ENCODE data around the gene SIGLEC10.

The SIGLEC10 gene

DNA sequence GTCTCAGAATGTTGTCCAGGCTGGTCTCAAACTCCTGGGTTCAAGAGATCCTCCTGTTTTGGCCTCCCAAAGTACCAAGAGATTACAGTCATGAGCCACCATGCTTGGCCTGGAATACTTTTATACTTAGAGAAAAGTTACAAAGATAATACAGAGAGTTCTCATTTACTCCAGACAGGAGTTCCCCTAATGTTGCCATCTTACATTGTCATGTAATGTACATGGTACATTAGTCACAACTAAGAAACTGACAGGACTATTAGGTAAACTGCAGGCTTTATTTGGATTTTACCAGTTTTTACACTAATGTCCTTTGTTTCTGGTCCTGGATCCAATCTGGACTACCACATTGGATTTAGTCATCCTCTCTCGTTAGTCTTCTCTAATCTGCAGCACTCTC lies 24.7 kb downstream of the SIGLEC10 start:
- DNase-seq: no peak

DNA sequence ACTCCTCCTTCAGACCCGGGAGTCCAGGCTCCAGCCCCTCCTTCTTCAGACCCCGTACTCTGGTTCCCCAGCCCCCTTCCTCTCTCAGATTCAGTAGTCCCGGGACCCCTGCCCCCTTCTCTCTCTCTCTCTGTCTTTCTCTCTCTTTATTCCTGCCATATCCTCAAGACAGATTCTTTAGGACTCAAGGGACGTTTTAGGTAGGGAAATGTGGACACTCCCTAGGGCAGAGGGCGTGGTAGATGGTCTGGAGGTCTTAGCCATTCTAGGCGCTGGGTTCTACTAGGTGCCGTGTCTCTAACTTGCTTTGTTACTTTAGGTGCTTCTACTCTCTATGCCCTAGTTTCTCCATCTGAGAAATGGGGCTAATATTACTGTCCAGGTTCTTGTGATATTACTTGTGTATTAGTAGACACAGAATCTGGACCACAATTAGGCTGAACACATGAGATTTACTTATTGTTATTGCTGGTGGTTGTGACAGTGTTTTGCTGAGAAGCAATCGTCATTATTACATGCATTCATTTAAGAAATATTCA lies 26.3 kb downstream of the SIGLEC10 start:
- no peak for DNase-seq

DNA sequence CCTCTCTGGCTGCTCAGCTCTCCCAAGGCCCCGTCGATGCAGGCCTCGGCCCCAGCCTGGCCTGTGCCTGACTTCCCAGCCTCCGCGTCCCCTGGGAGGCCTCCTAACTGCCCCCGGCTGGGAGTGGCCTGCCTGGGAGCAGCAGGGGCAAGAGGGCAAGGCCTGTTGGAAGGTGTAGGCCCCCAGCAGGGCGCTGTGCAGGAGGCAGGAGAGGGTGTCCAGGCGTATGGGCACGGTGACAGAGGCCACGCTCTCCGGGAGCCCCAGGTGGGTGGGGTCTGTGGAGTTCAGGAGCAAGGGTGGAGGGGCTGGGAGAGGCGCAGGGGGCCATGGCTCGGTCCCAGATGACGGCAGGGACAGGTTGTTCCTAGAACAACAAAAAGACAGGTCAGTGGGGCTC lies 28.3 kb downstream of the SIGLEC10 start:
- no peak for DNase-seq

DNA sequence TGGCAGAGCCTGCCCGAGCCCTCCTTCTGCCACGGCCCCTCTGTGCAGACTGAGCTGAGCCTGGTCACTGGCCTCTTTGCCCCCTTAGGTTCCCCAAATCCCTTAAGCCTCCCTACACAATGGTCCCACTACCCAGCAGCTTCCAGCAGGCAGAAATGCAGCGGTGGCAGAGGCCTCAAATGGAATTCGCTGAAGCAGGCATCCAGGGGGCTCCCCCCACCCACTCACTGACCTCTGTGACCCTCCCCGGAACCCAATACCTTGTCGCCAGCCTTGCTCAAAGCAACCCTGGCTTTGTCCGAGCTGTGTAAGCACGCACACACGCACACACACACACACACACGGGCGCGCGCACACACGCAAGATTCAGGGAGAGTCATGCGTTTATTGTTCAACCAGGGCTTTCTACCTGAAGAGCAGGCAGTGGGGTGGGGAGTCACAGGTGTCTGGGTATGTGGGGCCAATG lies 29.5 kb downstream of the SIGLEC10 start, which contains the start of gene LIM2:
Gene LIM2 (minus strand): TSS at position 51 of the 466 bp plus-strand sequence. CDS start 531 bp downstream, outside the sequence.
- no peak for DNase-seq

DNA sequence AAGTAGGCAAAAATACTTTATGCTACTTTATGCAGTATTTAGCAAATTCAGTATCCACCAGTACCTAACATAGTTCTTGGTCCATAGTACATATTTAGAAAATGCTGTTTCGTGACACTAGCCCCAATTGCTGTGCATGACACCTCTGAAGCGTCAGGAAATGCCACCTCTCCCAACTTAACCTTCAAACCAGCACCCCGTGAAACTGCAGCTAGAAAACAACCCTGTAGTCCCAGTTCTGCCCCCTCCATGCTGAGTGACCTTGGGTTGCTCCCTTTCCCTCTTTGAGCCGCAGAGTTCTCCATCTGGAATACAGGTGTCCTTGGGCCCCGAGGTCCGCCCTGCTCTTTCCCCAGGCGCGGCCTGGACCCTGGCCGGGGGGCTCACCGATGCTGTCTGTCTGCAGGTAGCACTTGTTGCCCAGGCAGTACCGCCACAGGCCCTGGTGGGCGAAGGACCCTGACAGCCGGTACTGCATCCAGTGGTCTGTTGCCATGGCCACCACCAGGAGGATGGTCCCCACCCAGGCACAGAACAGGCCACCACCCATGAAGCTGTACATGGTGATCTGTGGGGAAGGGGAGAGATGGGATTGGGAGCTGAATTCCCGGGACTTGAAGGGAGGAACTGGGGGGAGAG lies 30.4 kb downstream of the SIGLEC10 start:
- no peak for DNase-seq

DNA sequence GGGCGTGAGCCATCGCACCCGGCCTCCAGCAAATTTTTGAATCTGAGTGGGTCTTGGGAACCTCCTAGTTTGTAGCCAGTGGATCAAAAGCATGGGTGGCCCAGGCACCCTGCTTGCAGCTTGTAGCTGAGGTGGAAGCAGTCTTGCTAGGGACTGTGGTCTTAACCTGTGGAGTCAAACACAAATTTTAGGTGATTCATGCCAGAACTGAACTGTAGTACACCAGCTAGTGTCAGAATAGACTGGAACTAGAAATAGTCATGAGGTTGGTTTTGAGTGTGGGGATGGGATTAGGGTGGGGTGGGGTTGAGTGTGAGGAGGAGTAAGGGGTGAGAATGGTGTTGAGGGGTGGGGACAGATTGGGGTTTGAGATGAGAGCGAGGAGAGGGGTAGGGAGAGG lies 35.4 kb downstream of the SIGLEC10 start:
- DNase-seq: no peak

DNA sequence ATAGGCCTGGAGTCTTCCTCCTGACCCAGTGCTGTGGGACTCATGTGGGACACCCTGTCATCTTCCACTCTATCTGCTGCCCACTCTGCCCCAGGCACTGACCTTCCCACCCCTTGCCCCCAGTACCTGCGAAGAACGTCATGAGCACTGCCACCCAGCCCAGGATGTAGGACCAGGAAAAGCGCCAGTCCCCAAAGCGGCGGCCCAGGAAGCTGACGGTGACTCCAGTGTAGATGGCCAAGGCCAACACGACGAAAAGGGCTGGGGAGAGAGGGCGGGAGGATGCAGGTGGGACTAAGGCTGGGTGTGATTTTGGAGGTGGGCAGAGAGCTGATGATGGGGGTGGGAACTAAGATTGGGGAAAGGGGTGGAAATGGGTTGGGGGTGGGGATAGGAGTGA lies 37.1 kb downstream of the SIGLEC10 start:
- no peak for DNase-seq

DNA sequence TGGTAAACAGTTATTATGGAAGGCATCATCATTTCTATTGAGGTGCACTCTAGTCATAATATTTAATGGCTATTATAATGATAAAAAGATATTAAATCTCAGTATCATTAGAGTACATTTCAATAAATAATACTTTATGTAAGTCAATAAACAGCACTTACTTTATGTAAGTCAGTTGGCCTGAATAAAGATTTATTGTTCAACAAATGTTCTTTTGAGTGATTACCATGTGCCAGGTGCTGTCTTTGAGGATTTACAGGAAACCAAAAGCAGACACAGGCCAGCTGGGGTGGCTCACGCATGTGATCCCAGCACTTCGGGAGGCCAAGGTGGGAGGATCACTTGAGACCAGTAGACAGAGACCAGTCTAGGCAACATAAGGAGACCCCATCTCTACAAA lies 40.0 kb downstream of the SIGLEC10 start:
- DNase-seq: no peak

DNA sequence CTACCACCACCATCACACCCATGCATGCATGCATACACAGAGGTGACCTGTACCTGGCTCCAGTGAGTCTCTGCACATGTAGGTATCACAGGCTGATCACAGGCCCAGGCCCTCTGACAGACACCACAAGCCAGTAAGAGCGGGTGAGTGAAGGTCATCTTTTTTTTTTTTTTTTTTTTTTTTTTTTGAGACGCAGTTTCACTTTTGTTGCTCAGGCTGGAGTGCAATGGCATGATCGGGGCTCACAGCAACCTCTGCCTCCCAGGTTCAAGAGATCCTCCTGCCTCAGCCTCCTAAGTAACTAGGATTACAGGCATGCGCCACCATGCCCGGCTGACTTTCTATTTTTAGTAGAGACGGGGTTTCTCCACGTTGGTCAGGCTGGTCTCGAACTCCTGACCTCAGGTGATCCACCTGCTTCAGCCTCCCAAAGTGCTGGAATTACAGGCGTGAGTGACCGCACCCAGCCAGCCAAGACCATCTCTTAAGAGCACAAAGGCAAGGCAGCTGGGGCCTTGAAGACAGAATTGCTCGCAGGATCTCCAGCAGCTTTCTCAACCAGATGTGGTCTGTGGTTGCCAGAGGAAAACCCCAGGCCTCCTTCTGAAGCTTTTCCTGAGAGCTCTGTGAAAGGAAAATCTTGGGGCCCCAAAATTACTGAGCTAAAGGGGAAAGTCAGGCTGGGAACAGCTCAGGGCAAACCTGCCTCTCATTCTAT lies 41.8 kb downstream of the SIGLEC10 start:
- no peak for DNase-seq

DNA sequence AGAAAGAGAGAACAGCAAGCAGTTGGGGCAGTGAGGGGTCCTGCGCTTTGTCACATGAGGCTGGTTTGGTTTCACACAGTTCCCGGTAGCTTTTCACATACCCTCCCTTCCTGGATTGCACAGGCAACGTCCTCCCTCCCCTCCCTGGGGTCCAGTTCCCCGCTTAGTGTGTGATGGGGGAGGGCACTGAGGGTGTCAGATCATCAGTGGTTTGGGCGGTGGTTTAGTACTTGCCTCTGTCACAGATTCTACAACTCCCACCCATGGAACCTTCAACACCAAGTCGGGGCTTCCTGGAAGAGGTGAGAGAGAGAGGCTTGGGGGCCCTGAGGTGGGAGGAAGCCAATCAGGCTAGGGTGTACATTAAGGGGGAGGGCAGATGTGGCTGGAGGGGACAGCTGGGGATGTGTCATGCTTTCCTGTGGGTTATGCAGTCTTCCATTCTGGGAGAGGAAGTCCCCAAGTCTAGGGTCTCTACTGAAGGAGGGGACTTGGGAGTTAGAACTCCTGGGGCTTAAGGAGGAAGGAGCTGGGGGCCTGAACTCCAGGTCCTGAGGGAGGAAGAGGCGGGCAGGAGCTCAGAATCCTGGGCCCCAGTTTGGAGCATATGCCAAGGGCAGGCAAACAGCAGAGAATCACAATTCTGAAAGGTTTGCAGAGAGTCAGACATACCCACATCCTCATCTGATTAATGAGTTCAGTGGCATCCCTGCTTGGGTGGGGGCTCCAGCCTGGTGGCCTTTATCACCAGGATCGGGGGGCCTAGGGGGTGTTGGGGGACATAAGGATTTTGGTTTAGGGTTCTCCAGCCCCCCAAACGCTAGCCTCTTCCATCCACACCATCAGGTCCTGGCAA lies 44.6 kb downstream of the SIGLEC10 start, which contains the start of gene NKG7:
Gene NKG7 (minus strand): TSS at position 6 of the 856 bp plus-strand sequence. CDS start 119 bp downstream, outside the sequence.
- DNase-seq: peak; percentile 78

DNA sequence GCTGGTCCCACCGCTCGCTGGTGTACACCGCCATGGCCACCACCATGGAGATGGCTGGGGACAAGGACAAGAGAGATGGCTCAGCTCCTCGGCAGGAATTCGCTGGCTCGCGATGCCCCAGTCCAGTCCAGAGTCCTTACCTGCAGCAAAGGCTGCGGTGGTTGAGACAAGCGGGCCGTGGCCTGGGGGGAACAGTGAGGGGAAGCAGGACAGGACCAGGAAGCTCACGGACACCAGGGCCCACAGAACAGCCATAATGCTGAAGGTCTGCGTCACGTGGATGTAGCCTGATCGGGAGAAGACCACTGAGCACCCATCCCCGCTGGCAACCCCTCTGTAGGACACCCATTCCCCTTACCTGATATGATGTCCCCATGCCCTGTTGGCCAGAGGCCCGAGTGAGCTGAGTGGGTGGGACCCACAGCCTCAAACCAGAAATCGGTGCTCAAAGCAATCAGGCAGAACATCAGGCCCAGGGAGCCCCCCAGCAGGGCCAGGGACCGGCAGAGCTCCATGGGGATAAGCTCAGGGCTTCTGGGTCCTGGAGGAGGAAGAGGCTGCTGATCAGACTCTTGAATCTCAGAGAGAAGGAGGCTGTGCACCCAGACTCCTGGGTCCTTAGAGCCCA lies 45.3 kb downstream of the SIGLEC10 start:
- no peak for DNase-seq

DNA sequence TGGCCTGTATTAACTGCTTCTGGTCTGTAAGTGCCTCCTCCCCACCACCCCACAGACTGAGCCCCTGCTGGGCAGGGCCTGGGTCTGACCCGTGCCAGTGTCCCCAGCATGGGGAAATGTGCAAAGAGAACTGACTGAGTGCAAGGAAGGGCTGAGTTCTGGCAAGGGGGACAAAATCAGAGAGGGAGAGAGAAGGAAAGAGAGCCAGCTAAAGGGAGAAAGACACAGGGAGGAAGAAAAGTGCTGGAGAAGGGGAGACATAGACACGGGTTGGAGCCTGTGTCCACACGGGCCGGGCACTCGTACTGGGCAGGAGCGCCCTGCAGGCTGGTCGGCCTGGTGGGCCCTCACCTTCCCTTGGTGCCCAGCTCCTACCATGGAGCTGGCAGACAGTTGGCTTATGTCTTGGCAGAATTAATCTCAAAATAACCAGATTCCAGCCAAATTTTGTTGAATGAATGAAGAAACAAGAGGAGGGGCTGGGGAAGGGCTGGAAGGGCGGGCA lies 46.2 kb downstream of the SIGLEC10 start:
- no peak for DNase-seq

DNA sequence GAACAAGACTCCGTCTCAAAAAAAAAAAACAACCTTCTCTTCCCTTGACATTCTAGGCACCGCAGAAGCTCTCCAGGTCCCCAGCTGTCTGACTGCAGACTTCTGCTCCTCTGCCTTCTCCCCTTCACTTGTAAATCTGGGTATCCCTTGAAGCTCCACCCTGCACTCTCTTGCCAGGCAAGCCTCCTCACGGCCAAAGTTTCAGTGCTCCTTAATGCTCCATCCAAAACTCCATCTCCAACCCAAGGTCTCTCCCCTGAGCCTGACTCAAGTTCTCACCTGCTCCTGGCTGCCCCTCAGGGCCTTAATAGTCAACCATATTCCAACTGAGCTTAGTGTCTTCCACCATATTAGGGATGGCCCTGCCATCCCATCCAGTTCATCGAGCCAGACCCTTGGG lies 47.2 kb downstream of the SIGLEC10 start:
- DNase-seq: no peak

DNA sequence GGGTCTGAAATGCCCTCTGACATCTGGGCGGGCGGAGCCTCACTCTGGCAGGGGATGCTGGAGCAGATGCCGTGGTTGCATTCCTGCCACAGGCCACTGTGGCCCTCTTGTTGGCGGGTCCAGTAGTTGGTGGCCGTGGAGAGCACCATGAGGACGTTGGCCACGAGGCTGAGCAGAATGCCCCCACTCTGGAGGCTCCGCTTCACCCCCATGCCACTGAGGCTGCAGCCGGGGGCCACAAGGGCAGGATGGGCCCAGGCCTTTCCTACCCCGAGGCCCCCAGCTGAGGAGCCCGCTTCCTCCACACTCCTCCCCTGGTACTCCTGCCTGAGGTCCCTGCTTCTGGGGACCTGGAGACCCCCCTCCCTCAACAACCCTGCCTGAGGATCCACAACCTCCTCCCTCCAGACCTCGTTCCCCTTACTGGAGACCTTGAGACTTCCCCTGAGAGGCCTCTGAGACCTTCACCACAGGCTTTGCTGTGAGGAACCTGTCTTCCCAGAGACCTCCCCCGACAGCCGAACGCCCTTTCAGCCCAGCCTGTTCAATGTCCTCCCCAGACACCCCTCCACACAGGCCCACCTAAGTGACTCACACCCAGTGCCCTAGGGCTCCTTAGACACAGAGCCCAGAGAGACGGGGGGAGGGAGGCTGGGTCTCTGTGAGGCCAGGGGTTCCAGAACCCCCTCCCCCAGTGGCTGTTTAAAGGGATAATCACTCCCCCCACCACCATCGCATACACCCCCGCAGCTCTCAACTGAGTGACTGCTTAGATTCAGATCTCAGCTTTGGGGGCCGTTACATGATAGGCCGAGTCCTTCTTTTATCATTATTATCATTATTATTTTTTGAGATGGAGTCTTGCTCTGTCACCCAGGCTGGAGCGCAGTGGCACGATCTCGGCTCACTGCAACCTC lies 48.8 kb downstream of the SIGLEC10 start, which contains the start of gene CLDND2:
Gene CLDND2 (minus strand): TSS at position 638 of the 917 bp plus-strand sequence. CDS start 426 bp downstream, at position 212.
- DNase-seq: no peak

DNA sequence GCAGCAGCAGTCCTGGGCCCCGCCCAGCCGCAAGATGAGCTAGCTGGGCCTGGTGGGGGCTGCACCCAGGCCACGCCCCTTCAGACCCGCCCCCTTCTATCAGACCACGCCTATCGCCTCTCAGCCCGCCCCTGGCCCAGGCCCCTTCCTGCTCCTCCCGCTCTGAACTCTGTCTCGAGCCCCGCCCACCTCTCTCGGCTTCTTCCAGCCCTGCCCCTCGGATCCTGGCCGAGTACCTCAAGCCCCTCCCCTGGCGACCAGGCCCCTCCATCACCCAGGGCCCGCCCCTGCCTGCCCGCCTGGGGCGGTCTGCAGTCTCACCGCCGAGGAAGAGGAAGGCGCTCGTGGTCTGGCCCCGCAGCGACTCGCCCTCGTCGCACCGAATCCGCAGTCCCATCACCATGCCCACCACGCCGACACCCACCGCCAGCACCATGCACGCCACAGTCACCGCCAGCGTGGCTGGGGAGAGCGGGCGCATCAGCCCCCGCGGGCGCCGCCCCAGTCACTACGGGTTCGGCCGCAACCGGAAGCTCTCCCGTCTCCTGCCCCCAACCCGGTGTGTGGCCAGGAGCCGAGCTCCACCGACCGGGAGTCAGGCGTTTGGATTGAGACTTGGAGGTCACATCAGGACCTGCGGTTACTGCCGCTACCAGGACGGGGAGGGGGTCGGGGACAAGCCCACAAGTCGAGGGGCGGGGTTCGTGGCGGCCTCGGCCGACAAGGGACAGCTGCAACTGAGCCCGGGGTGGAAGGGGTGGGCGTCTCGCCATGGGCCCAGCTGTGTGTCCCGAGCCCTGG lies 49.7 kb downstream of the SIGLEC10 start:
- DNase-seq: peak; percentile 97

DNA sequence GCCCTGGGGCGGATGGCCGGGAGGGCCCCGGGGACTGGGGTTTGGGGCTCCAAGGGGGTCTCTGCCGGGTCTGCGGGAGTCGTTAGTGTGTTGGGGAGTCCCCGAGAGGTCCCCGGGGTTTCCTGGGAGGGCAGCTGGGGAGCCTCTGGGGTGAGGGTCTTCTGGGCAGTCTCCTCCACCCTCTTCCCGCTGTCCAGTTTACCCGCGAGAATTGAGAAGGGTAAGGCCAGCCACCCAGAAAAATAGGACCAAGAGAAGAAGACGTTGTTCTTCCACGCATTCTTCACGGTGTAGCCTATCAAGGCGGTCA lies 50.2 kb downstream of the SIGLEC10 start:
- no peak for DNase-seq

DNA sequence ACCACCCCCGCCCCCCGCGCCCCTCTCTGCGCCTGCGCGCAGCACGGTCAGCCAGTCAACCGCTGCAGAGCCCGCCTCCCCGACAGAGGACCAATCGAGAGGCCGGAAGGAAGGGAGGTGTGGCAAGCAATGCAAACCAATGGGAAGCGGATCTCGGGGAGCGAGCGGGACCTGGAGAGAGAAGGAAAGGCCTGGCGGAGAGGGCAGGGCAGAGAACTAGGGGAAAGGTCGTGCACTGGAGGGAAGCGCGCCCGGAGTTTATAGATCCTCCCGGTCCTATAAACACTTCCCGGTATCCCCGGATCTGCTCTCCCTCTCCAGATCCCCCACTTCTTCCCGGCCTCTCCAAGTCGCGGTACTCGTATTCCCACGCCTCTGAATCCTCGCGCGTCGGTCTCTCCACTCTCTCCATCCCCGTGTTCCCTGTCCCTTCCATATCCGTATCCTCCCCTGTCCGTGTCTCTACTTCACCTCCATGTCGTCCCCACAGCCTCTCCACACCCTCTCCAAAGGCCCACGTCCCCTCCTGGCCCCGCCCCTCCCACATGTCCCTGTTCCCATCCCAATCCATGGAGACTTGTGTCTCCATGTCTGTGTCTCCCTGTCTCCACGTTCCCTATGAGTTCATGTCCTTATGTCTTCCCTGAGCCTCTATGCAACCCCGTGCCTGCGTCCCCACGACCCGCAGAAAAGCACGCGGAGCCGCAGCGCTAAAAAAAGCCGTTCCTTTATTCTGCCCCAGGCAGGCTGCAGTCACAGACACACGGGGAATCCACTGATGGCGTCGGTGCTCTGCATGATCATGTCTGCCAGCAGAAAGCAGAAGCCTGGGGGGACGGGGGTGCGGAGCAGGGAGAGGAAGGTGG lies 50.8 kb downstream of the SIGLEC10 start:
- peak; percentile 95 for DNase-seq

DNA sequence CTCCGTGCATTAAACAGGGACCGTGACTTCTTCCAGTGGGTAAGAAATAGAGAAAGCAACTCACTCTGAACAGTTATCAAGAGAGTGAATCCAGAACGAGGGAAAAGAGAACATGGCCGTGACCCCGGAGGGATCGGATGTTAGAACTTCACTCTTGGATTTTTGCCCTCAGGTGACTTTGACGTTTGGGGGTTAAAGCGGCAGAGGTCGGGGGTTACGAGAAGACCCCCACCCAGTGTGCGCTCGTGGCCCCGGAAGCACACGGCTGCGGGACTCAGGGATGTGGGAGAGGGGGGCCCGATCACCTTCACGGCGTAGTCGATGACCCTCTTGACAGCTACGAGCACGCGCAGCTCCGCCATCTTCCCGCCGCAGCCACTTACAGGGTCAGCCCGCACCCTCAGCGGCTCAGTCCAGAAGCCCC lies 51.5 kb downstream of the SIGLEC10 start, which contains the start of gene ETFB:
Gene ETFB (minus strand): TSS at position 424 of the 424 bp plus-strand sequence. CDS start 62 bp downstream, at position 362.
- DNase-seq: no peak
